GM12878 (cell line): ENCODE data around the gene ERBB3. TPM values are rescaled to one million over a fixed set of nuclear protein-coding genes. Genes with fewer than 3 reads are reported as not detected.

Source experiments
- ASH2L ChIP-seq: fragments of 300-600, 200-600 bp; sonication (generic); IDR thresholded peaks from 2 replicates; pipeline ENCODE4 v1.6.1; 2017; ENCODE audit warnings: low read depth, mild to moderate bottlenecking, borderline replicate concordance
- ESRRA ChIP-seq: IDR thresholded peaks from 2 replicates; pipeline ENCODE4 v1.6.1; 2012; ENCODE audit warnings: mild to moderate bottlenecking, low read length, improper control_type of control experiment
- IRF4 ChIP-seq: IDR thresholded peaks from 2 replicates; pipeline ENCODE4 v1.6.1; 2011; ENCODE audit warnings: low read depth, low read length
- NFYA ChIP-seq: IDR thresholded peaks from 2 replicates; pipeline ENCODE4 v1.6.1; 2011; ENCODE audit warnings: low read depth, mild to moderate bottlenecking, low read length, improper control_type of control experiment, borderline replicate concordance
- NR2F1 ChIP-seq: fragments of 450-650 bp; conservative IDR thresholded peaks from 2 replicates; pipeline ENCODE4 v1.6.1; 2017; ENCODE audit warnings: mild to moderate bottlenecking
- POLR2AphosphoS5 ChIP-seq: IDR thresholded peaks from 2 replicates; pipeline ENCODE4 v1.6.1; 2011; ENCODE audit warnings: mild to moderate bottlenecking, low read length, inconsistent platforms
- RB1 ChIP-seq: fragments of 450-650 bp; formaldehyde crosslinking; IDR thresholded peaks from 2 replicates; pipeline ENCODE4 v1.6.1; 2017; ENCODE audit warnings: mild to moderate bottlenecking, borderline replicate concordance
- RBBP5 ChIP-seq: fragments of 200-600 bp; sonication (generic); conservative IDR thresholded peaks from 2 replicates; pipeline ENCODE4 v1.6.1; 2016
- SREBF2 ChIP-seq: IDR thresholded peaks from 2 replicates; pipeline ENCODE4 v1.6.1; 2012; ENCODE audit warnings: mild to moderate bottlenecking, low read length
- TCF7 ChIP-seq: IDR thresholded peaks from 2 replicates; pipeline ENCODE4 v1.6.1; 2014; ENCODE audit warnings: antibody characterized with exemption, borderline replicate concordance
- polyA plus RNA-seq, 11 experiments: library from polyadenylated mRNA; depleted of rRNA in 4 of 11; unstranded in 6 of 11; stranded (reverse) in 5 of 11; fragments of >200 nt; fragmentation: Nextera tagmentation in 4 of 11; fragmentation: Illumina TruSeq in 1 of 11; extraction: Ambion mirVana in 4 of 11; extraction: Trizol in 1 of 11; gene quantifications; 1 replicate in 1 of 11; 2 replicates in 10 of 11; pipeline versions ENCODE4 v1.2.1 to v1.2.3, GENCODE V29; 2011 to 2016; ENCODE audit warnings: inconsistent platforms in 2 of 11, missing spikeins in 2 of 11, low read depth in 1 of 11
- total RNA-seq, 4 experiments: library from RNA; depleted of rRNA in 3 of 4; stranded (reverse); fragments of >200 nt in 3 of 4; fragmentation: Illumina TruSeq in 1 of 4; extraction: Trizol in 1 of 4; gene quantifications; 2 replicates each; pipeline versions ENCODE4 v1.2.1 to v1.2.3, GENCODE V29; 2013 to 2021
- TF ChIP-seq, protein P1 (sequence below): fragments of 450-650 bp; IDR thresholded peaks from 2 replicates; pipeline ENCODE4 v1.6.1; 2017; ENCODE audit warnings: mild to moderate bottlenecking
- TF ChIP-seq, protein P2 (sequence below): IDR thresholded peaks from 2 replicates; pipeline ENCODE4 v1.6.1; 2011; ENCODE audit warnings: low read depth, mild to moderate bottlenecking, low read length, moderate library complexity, borderline replicate concordance; ENCODE audit errors: extremely low read depth
- TF ChIP-seq, protein P3 (sequence below), 3 experiments: IDR thresholded peaks in 2 of 3; conservative IDR thresholded peaks in 1 of 3; 2 replicates each; pipeline ENCODE4 v1.5.1; 2011; ENCODE audit warnings: low read depth in 3 of 3, low read length in 3 of 3, mild to moderate bottlenecking in 3 of 3, control low read depth in 2 of 3, moderate library complexity in 2 of 3, inconsistent platforms in 1 of 3, mixed read lengths in 1 of 3; ENCODE audit not compliant: control insufficient read depth in 2 of 3, insufficient read depth in 1 of 3; ENCODE audit errors: extremely low read depth in 1 of 3
- TF ChIP-seq, protein P4 (sequence below): IDR thresholded peaks from 2 replicates; pipeline ENCODE4 v1.6.1; 2012; ENCODE audit warnings: low read depth, low read length, improper control_type of control experiment
- TF ChIP-seq, protein P5 (sequence below): fragments of 450-650 bp; formaldehyde crosslinking; IDR thresholded peaks from 2 replicates; pipeline ENCODE4 v1.5.0; 2022; ENCODE audit warnings: mild to moderate bottlenecking, missing genetic modification characterization
- TF ChIP-seq, protein P6 (sequence below): fragments of 450-650 bp; IDR thresholded peaks from 2 replicates; pipeline ENCODE4 v1.6.1; 2016; ENCODE audit warnings: mild to moderate bottlenecking

ERBB3 gene
- total and polyA plus RNA-seq, 10 of the 15 experiments (the other 5 are each of a cell fraction or from before 2014, with no cell fraction given): 0.03 to 0.72 (median 0.04) TPM; not detected in 5

DNA sequence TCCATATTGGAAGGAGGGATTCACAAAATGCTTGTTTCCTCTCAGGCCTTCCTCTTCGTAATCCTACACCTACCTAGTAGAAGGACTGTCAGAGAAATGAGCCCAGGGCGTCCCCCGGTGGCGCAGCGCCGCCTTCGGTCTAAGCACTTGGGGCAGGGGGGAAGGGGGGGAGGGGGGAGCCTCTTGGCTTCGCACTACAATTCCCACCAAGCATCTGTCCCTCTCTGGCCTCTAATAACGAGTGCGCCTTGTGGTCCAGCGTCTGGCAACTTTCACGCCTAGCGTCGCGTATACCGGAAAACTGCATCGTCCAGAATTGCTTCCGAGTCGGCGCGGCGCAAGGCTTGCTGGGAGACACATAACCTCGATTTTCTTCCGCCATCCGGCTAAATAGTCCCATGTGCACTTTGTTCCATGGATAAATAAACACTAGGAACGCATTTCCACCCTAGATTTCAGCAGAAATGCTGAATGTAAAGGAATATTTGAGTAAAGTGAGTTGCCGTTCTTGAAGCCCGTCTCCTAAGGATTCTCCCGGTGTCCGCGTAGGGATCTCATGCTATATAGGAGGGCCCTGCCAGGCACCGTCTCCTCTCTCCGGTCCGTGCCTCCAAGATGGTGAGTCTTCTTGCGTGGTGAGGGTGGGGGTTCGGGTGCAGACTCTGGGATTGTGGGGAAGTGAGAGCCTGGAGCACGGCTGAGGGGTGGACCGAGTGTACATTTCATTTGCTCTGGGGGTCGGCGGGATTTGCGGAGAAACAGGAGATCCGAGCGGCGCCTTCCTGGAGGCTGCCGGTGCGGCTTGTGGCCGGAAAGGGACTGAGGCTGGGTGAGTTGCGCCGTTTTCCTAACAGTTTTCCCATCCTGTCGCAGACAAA is 38.2 kb upstream of the ERBB3 start, which contains the start of gene RPS26 (continued):
- TF ChIP-seq, protein P1, sequence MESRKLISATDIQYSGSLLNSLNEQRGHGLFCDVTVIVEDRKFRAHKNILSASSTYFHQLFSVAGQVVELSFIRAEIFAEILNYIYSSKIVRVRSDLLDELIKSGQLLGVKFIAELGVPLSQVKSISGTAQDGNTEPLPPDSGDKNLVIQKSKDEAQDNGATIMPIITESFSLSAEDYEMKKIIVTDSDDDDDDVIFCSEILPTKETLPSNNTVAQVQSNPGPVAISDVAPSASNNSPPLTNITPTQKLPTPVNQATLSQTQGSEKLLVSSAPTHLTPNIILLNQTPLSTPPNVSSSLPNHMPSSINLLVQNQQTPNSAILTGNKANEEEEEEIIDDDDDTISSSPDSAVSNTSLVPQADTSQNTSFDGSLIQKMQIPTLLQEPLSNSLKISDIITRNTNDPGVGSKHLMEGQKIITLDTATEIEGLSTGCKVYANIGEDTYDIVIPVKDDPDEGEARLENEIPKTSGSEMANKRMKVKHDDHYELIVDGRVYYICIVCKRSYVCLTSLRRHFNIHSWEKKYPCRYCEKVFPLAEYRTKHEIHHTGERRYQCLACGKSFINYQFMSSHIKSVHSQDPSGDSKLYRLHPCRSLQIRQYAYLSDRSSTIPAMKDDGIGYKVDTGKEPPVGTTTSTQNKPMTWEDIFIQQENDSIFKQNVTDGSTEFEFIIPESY: peak; percentile 90
- TF ChIP-seq, protein P2, sequence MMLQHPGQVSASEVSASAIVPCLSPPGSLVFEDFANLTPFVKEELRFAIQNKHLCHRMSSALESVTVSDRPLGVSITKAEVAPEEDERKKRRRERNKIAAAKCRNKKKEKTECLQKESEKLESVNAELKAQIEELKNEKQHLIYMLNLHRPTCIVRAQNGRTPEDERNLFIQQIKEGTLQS: peak; percentile 28; the same call in 1 of the 2 replicates
- TF ChIP-seq SREBF2: no peak
- TF ChIP-seq POLR2AphosphoS5: peak; percentile 100
- TF ChIP-seq, protein P3, sequence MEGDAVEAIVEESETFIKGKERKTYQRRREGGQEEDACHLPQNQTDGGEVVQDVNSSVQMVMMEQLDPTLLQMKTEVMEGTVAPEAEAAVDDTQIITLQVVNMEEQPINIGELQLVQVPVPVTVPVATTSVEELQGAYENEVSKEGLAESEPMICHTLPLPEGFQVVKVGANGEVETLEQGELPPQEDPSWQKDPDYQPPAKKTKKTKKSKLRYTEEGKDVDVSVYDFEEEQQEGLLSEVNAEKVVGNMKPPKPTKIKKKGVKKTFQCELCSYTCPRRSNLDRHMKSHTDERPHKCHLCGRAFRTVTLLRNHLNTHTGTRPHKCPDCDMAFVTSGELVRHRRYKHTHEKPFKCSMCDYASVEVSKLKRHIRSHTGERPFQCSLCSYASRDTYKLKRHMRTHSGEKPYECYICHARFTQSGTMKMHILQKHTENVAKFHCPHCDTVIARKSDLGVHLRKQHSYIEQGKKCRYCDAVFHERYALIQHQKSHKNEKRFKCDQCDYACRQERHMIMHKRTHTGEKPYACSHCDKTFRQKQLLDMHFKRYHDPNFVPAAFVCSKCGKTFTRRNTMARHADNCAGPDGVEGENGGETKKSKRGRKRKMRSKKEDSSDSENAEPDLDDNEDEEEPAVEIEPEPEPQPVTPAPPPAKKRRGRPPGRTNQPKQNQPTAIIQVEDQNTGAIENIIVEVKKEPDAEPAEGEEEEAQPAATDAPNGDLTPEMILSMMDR (IDR thresholded peaks at IDR 0.05 in 2 of 3, conservative IDR thresholded peaks at IDR 0.05 in 1 of 3; ENCODE audit: control insufficient read depth in 2 of 3, extremely low read depth in 1 of 3, insufficient read depth in 1 of 3, low read depth in 3 of 3, low read length in 3 of 3): peak; percentile 46 to 64 (median 61)
- TF ChIP-seq, protein P4, sequence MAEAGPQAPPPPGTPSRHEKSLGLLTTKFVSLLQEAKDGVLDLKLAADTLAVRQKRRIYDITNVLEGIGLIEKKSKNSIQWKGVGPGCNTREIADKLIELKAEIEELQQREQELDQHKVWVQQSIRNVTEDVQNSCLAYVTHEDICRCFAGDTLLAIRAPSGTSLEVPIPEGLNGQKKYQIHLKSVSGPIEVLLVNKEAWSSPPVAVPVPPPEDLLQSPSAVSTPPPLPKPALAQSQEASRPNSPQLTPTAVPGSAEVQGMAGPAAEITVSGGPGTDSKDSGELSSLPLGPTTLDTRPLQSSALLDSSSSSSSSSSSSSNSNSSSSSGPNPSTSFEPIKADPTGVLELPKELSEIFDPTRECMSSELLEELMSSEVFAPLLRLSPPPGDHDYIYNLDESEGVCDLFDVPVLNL: no peak
- TF ChIP-seq IRF4: peak; percentile 55; the same call in 1 of the 2 replicates
- TF ChIP-seq NR2F1: no peak
- TF ChIP-seq RBBP5: no peak
- peak; percentile 53; the same call in 1 of the 2 replicates for TF ChIP-seq ESRRA
- peak; percentile 70; the same call in 1 of the 2 replicates for TF ChIP-seq TCF7
- TF ChIP-seq RB1: peak; percentile 96; the same call in 1 of the 2 replicates
- no peak for TF ChIP-seq NFYA
- TF ChIP-seq, protein P5, sequence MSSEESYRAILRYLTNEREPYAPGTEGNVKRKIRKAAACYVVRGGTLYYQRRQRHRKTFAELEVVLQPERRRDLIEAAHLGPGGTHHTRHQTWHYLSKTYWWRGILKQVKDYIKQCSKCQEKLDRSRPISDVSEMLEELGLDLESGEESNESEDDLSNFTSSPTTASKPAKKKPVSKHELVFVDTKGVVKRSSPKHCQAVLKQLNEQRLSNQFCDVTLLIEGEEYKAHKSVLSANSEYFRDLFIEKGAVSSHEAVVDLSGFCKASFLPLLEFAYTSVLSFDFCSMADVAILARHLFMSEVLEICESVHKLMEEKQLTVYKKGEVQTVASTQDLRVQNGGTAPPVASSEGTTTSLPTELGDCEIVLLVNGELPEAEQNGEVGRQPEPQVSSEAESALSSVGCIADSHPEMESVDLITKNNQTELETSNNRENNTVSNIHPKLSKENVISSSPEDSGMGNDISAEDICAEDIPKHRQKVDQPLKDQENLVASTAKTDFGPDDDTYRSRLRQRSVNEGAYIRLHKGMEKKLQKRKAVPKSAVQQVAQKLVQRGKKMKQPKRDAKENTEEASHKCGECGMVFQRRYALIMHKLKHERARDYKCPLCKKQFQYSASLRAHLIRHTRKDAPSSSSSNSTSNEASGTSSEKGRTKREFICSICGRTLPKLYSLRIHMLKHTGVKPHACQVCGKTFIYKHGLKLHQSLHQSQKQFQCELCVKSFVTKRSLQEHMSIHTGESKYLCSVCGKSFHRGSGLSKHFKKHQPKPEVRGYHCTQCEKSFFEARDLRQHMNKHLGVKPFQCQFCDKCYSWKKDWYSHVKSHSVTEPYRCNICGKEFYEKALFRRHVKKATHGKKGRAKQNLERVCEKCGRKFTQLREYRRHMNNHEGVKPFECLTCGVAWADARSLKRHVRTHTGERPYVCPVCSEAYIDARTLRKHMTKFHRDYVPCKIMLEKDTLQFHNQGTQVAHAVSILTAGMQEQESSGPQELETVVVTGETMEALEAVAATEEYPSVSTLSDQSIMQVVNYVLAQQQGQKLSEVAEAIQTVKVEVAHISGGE: 0 out of 2 replicates have a peak, but pooled peaks have one; percentile 25
- TF ChIP-seq ASH2L: 0 out of 2 replicates have a peak, but pooled peaks have one; percentile 59
- TF ChIP-seq, protein P6, sequence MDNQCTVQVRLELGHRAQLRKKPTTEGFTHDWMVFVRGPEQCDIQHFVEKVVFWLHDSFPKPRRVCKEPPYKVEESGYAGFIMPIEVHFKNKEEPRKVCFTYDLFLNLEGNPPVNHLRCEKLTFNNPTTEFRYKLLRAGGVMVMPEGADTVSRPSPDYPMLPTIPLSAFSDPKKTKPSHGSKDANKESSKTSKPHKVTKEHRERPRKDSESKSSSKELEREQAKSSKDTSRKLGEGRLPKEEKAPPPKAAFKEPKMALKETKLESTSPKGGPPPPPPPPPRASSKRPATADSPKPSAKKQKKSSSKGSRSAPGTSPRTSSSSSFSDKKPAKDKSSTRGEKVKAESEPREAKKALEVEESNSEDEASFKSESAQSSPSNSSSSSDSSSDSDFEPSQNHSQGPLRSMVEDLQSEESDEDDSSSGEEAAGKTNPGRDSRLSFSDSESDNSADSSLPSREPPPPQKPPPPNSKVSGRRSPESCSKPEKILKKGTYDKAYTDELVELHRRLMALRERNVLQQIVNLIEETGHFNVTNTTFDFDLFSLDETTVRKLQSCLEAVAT: peak; percentile 99
